Sigmoid colon (tissue), 7 donors: ENCODE data around the gene TBCB. TPM values are rescaled to one million over a fixed set of nuclear protein-coding genes. Genes with fewer than 3 reads are reported as not detected.

Experiments used
- DNase-seq: peaks from one replicate; pipeline ENCODE4 v3.0.0-alpha.2; 2019
- H3K27ac ChIP-seq, 4 donors: fragments of 200-600 bp; sonication (generic); one replicate each; pipeline ENCODE4 v1.5.1; 2016 to 2019; ENCODE audit warnings: mild to moderate bottlenecking in 1 of 4
- H3K27me3 ChIP-seq, 3 donors: fragments of 200-600 bp; sonication (generic); one replicate each; pipeline ENCODE4 v1.5.1; 2019; ENCODE audit warnings: mild to moderate bottlenecking in 1 of 3
- H3K36me3 ChIP-seq, 4 donors: fragments of 200-600 bp; sonication (generic); one replicate each; pipeline ENCODE4 v1.5.1; 2016 to 2019
- H3K4me1 ChIP-seq, 4 donors: fragments of 200-600 bp; sonication (generic); one replicate each; pipeline ENCODE4 v1.5.1; 2017 to 2019
- H3K4me3 ChIP-seq, 4 donors: fragments of 200-600 bp; sonication (generic); one replicate each; pipeline ENCODE4 v1.5.1; 2017 to 2019; ENCODE audit warnings: mild to moderate bottlenecking in 2 of 4, moderate library complexity in 1 of 4
- H3K9me3 ChIP-seq, 4 donors: fragments of 200-600 bp in 3 of 4; sonication (generic) in 3 of 4; one replicate each; pipeline versions ENCODE4 v1.5.1 to v1.6.1; 2013 to 2019
- CTCF ChIP-seq, 4 experiments: fragments of 450-650 bp in 3 of 4; fragments of 200-600 bp in 1 of 4; IDR thresholded peaks; one replicate each; pipeline ENCODE4 v1.5.1; 2016 to 2019; ENCODE audit warnings: antibody characterized with exemption in 4 of 4, mild to moderate bottlenecking in 3 of 4, moderate library complexity in 2 of 4
- EP300 ChIP-seq, 4 donors: sonication (generic); formaldehyde crosslinking; IDR thresholded peaks; one replicate each; pipeline ENCODE4 v1.6.1; 2017; ENCODE audit warnings: antibody characterized with exemption in 4 of 4
- POLR2A ChIP-seq, 2 donors: fragments of 450-650 bp; IDR thresholded peaks; one replicate each; pipeline ENCODE4 v1.6.1; 2016; ENCODE audit warnings: antibody characterized with exemption in 2 of 2, mild to moderate bottlenecking in 2 of 2, moderate library complexity in 2 of 2
- POLR2AphosphoS5 ChIP-seq, 4 donors: sonication (generic); formaldehyde crosslinking; IDR thresholded peaks; one replicate each; pipeline ENCODE4 v1.6.1; 2017; ENCODE audit warnings: antibody characterized with exemption in 4 of 4
- WGBS, 2 donors: extraction: QIAGEN DNeasy Blood & Tissue Kit; methylation state at CpG; one replicate each; pipeline ENCODE4 v1.1.7; 2013; 5-methylcytosine and 5-hydroxymethylcytosine counted together
- intact Hi-C: fragments of 100-400 bp; cut with DNase I; formaldehyde crosslinking; loops from one replicate; pipeline ENCODE4 v1.15.1; 2023
- polyA plus RNA-seq, 3 donors: library from polyadenylated mRNA; stranded (reverse); fragments of 200-250 nt; gene quantifications; one replicate each; pipeline ENCODE4 v1.2.3, GENCODE V29; 2013
- total RNA-seq, 4 donors: library from RNA; depleted of rRNA; stranded (reverse); fragments of >200 nt; gene quantifications; one replicate each; pipeline ENCODE4 v1.1.0, GENCODE V29; 2016
- donor health status: healthy with polysubstance abuse.
- donor health status: Bipolar disorder and iron deficiency.
- donor health status: healthy.

TBCB gene
- total and polyA plus RNA-seq, 7 donors, result 109 to 162 (median 133) TPM

DNA sequence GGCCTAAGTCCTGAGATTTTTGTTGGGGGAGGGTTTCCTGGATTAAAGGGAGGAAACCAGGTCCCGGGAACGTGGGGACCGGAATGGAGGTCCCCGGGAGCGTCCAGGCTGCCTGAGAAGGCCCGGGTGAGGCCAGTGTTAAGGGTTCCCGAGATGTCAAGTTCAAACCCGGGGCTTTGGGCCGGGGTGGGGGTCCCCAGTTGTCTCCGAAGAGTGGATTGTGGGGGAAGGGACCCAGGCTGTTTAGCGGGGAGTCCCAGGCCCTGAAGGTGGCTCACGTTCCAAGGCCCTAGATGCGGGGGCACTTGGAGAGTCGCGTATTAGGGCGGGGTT is 36.7 kb downstream of the TBCB start:
- intact Hi-C loops, result loop anchor here (1.0 kb wide), 1 partner anchor 12 kb away; the partner anchor contains the start of gene CAPNS1
- no peaks in the 10 kb centered on the region for H3K9me3 ChIP-seq
- WGBS, 2 donors, result 75 to 88% methylated on average over 16 of the region's 16 CpGs
- H3K36me3 ChIP-seq, result peaks cover 8 to 37% (median 26%) of the 10 kb centered on the region in 4 donors
- peak overlapping the region; percentile 91 to 99 (median 93) for H3K27ac ChIP-seq
- peaks cover 0 to 31% (median 20%) of the 10 kb centered on the region in 4 donors for H3K4me1 ChIP-seq
- no peak for TF ChIP-seq POLR2A (IDR thresholded peaks at IDR 0.05)
- no peak for TF ChIP-seq CTCF (IDR thresholded peaks at IDR 0.05)
- no peak for TF ChIP-seq EP300 (IDR thresholded peaks at IDR 0.05)
- no peak for TF ChIP-seq POLR2AphosphoS5 (IDR thresholded peaks at IDR 0.05)
- peak overlapping the region; percentile 41 to 79 (median 58) for H3K4me3 ChIP-seq
- no peaks in the 10 kb centered on the region for H3K27me3 ChIP-seq
- DNase-seq, result no peak

DNA sequence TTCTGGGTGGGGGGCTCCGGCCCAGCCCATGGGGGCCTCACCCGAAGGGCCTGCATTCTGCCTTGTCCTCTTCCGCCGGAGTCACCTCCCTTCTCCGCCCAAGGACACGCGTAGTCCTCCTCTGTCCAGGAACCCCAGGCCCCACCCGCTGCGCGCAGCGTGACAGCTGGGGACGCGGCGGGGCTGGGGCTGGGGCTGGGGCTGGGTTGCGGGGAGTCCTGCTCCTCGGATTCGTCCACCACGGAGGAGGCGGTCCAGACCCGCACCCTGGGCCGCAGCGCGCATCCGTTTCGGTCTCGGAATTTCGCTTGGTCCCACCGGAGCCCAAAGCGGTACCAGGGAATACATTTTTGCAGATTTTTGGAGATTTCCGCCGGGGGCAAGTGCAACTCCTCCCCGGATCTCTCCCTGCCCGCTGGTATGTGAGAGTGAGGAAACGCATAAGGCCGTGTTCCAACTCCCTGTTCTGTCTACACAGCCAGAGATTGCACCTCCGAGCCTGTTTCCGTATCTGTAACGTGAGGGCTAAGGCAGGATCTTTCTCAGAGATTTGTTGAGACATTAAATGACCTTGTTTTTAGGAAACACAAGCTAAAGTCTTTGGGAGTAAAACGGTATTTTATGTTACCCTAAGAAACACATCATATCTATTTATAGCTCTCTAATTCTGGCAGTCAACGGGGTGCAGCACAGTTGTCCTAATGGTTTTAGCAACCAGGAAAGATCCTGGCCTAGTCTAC is 37.3 kb downstream of the TBCB start, which contains the start of gene COX7A1:
Gene COX7A1, minus strand, starts transcription at position 96 of the 740 bp plus-strand sequence. Its CDS starts 40 bp downstream, at position 56.
- peak within 1 kb of the TSS; percentile 91 to 99 (median 93) for H3K27ac ChIP-seq
- H3K4me1 ChIP-seq, result peaks cover 0 to 31% (median 20%) of the 10 kb centered on the region in 4 donors
- H3K36me3 ChIP-seq, result peaks cover 5 to 32% (median 21%) of the 10 kb centered on the region in 4 donors
- H3K9me3 ChIP-seq, result no peaks in the 10 kb centered on the region
- WGBS, 2 donors, result 57 to 83% methylated on average over 40 of the region's 40 CpGs
- H3K4me3 ChIP-seq, result peak within 1 kb of the TSS; percentile 41 to 79 (median 58)
- intact Hi-C loops, result loop anchor here (1.0 kb wide), 1 partner anchor 12 kb away; the partner anchor contains the start of gene CAPNS1
- TF ChIP-seq POLR2A (IDR thresholded peaks at IDR 0.05) (peak in 1 of 2 donors; percentile 66), CTCF (IDR thresholded peaks at IDR 0.05) (no peak), POLR2AphosphoS5 (IDR thresholded peaks at IDR 0.05) (peak; percentile 88 to 93 (median 92))
- peak; percentile 92 for DNase-seq
- H3K27me3 ChIP-seq, result no peaks in the 10 kb centered on the region

DNA sequence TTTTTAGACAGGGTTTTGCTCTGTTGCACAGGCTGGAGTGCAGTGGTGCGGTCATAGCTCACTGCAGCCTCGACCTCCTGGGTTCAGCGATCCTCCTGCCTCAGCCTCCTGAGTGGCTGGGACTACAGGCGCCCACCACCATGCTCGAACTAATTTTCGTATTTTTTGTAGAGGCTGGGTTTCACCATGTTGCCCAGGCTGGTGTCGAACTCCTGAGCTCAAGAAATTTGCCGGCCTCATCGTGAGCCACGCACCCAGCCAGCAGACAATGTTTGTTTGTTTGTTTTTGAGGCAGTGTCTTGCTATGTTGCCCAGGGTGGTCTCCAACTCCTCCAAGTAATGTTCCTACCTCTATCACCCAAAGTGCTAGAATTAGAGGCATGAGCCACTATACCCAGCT is 37.9 kb downstream of the TBCB start:
- no peaks in the 10 kb centered on the region for H3K9me3 ChIP-seq
- peak overlapping the region; percentile 91 to 99 (median 93) for H3K27ac ChIP-seq
- no peak for DNase-seq
- TF ChIP-seq POLR2AphosphoS5 (IDR thresholded peaks at IDR 0.05) (no peak), POLR2A (IDR thresholded peaks at IDR 0.05) (no peak)
- H3K4me3 ChIP-seq, result peak overlapping the region in 3 of 4 donors; percentile 51 to 79 (median 66)
- intact Hi-C loops, result no loop called here
- H3K4me1 ChIP-seq, result peaks cover 0 to 31% (median 20%) of the 10 kb centered on the region in 4 donors
- peaks cover 0 to 26% (median 16%) of the 10 kb centered on the region in 4 donors for H3K36me3 ChIP-seq
- no peaks in the 10 kb centered on the region for H3K27me3 ChIP-seq
- WGBS, 2 donors, result 96 to 97% methylated on average over 10 of the region's 10 CpGs

DNA sequence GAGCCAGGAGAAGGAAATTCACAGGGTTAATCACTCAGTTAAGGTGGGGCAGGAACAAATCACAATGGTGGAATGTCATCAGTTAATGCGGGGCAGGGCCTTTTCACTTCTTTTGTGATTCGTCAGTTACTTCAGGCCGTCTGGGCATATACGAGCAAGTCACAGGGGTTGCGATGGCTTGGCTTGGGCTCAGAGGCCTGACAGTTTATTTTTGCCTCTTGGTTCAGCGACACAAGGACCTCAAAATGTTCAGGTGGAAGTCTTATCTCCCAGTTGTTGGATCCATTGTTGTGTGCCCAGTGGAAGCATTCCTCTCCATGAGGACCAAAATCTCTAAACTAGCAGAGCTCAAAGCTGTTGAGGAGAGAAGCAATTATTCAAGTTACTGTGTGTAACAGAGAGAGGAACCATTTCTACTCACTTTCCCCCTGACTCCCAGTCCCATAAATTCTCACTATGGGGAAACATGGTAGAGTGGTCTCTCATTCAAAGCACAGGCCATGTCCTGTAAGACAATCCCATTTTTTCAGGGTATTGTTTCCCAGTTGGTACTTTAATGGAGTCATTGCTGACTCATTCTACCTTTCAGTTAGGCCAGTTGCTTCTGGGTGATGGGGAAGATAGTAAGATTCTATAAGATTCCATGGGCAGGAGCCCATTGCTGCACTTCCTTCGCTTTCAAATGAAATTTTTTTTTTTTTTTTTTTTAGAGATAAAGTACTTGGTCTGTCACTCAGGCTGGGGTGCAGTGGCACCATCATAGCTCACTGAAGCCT is 45.7 kb downstream of the TBCB start:
- 93% methylated on average over 7 of the region's 7 CpGs for WGBS, 2 donors
- intact Hi-C loops, result no loop called here
- H3K9me3 ChIP-seq, result no peaks in the 10 kb centered on the region

More for the DNA sequence above, 45.7 kb downstream of the TBCB start:
- Histone ChIP-seq H3K4me1 (no peaks in the 10 kb centered on the region), H3K36me3 (peaks cover 0 to 6% (median 0%) of the 10 kb centered on the region in 4 donors), H3K4me3 (no peak overlapping the region), H3K27ac (no peak overlapping the region), H3K27me3 (no peaks in the 10 kb centered on the region)
- DNase-seq, result no peak
- TF ChIP-seq POLR2AphosphoS5 (IDR thresholded peaks at IDR 0.05), result no peak
- no peak for TF ChIP-seq EP300 (IDR thresholded peaks at IDR 0.05)
- TF ChIP-seq CTCF (IDR thresholded peaks at IDR 0.05), result no peak
- TF ChIP-seq POLR2A (IDR thresholded peaks at IDR 0.05), result no peak
